HCT116 (cell line): Measurements from ENCODE around the gene PRSS36.

Experiments
- CTCF ChIP-seq, 3 experiments: fragments of 200-600 bp in 1 of 3; sonication (generic) in 1 of 3; IDR thresholded peaks in 2 of 3; conservative IDR thresholded peaks in 1 of 3; 2 replicates each; pipeline ENCODE4 v1.5.1; 2012 to 2017; ENCODE audit warnings: low read depth in 2 of 3, low read length in 2 of 3, antibody characterized with exemption in 1 of 3, borderline replicate concordance in 1 of 3, control low read depth in 1 of 3, mild to moderate bottlenecking in 1 of 3, mixed read lengths in 1 of 3, mixed run types in 1 of 3, moderate library complexity in 1 of 3; ENCODE audit not compliant: insufficient read depth in 1 of 3
- POLR2AphosphoS5 ChIP-seq: IDR thresholded peaks from 2 replicates; pipeline ENCODE4 v1.6.1; 2011; ENCODE audit warnings: mild to moderate bottlenecking, low read depth, low read length, moderate library complexity
- YY1 ChIP-seq: IDR thresholded peaks from 2 replicates; pipeline ENCODE4 v1.6.1; 2011; ENCODE audit warnings: low read length, low read depth, moderate library complexity, mild to moderate bottlenecking; ENCODE audit not compliant: insufficient replicate concordance; ENCODE audit errors: extremely low read depth

DNA sequence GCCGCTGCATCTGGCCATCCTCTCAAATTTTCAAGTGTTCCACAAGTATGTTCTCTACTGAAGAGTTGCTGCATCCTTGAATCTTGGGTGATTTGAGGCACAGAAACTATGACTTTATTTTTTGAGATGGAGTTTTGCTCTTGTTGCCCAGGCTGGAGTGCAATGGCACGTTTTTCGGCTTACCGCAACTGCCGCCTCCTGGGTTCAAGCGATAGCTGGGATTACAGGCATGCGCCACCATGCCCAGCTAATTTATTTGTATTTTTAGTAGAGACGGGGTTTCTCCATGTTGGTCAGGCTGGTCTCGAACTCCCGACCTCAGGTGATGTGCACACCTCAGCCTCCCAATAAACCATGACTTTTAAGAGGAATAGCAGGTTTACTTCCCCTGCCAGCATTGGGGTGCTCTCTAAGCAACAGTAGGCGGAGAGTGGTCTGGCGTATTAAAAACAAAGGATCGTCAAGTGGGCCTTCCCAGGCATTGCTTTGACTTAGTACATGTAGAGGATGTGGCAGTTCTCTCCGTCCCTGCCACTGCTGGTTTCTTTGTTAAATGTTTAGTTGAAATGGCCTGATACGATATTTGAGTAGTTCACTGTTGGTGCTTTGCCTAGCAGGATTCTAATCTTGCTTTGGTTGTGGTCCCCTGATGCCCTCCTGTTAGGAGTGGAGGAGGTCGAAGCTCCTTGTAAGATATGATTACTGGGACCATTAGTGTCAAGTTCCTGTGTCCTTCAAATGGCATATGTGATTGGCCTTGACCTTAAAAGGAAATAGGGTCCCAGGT is 43.2 kb upstream of the PRSS36 start:
- TF ChIP-seq YY1 (no peak), CTCF (IDR thresholded peaks at IDR 0.05 in 2 of 3, conservative IDR thresholded peaks at IDR 0.05 in 1 of 3; ENCODE audit: borderline replicate concordance in 1 of 3, insufficient read depth in 1 of 3, low read depth in 2 of 3, low read length in 2 of 3) (no peak), POLR2AphosphoS5 (no peak; the same call in 1 of the 2 replicates)
